HG02623 (cell line): ENCODE results near the gene ORC4.
A peak's percentile ranks its signal among the peaks of the same experiment; 100 is the strongest.

Experiments
- ATAC-seq: cut with Tn5 transposase; IDR thresholded peaks from one replicate; pipeline ENCODE4 v1.9.1; 2021; ENCODE audit warnings: moderate library complexity; ENCODE audit not compliant: unreplicated experiment

ORC4 gene

DNA sequence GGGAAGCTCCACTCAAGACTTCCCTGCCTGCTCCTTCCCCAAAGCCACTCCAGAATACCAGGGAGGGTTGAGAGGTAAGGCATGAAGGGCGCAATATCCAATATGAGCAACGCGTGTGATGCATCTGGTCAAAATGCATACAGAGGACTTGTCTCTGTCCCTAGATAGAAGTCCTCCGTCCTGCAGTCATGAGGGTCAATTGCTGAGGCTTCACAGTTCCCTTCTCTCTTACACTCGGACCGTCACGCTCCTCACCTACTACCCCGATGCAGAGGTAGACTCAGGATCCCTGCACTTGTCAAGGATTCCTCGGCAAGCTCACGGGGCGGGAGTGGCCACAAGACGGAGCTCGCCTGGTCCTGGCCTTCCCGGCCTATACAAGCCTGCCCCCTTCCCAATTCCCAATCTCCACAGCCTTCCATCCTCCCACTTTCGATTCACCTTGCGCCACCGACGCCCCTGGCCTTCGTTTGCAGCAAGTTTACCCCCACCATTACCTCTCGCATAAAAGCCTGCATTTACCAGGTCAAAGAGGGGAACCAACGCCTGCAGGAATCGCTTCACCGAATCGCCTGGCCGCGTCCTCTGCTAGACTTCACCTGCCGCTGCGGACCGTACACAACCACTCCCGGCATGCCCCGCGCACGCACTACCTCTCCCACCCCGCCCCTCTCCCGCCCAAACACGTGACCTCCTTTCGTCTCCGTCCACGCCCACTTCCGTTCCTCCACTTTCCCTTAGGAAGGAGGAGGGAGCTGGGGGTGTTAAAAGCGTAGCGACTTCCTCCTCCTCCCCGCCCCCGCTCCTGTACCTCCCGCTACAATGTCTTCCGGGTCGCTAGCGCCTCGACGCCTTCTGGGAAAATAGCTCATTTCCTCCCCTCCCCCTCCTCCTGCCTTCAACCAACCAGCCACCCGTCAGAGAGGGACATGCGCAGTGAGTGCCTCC, at the start of gene ORC4:
Gene ORC4 (minus strand): TSS at position 627 of the 948 bp plus-strand sequence. CDS start 44,779 bp downstream, outside the sequence.
- peak; percentile 73 for ATAC-seq

DNA sequence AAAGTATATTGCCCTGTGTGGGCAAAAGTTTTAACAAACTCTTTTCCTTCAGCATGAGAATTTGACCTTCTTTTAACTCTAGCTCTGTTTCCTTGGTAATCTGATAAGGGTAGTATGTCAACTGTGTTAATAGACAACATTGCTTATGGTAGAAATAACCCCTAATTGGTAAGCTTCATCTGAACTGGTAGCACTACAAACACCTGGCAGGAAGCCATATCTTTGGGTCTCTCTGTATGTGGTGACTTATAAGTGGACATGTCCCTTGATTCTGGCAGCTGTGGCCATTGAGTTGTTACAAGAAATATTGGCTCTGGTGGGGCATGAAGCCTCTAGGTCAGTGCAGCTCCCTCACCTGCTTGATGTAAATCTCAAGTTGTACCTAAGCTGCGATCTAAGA, 47.3 kb upstream of the ORC4 start:
- ATAC-seq, result no peak

DNA sequence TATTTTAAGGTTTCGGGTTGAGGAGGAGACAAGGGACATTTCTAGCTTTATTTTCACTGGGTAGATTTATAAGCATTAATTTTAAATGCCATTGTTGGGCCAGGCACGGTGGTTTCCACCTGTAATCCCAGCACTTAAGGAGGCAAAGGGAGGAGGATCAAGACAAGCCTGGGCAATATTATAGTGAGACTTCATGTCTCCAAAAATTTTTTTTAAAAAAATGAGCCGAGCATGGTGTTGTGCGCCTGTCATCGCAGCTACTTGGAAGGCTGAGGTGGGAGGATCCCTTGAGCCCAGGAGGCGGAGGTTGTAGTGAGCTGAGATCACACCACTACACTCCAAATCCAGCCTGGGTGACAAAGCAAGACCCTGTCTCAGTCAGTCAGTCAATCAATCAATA, 45.4 kb upstream of the ORC4 start:
- ATAC-seq, result no peak

DNA sequence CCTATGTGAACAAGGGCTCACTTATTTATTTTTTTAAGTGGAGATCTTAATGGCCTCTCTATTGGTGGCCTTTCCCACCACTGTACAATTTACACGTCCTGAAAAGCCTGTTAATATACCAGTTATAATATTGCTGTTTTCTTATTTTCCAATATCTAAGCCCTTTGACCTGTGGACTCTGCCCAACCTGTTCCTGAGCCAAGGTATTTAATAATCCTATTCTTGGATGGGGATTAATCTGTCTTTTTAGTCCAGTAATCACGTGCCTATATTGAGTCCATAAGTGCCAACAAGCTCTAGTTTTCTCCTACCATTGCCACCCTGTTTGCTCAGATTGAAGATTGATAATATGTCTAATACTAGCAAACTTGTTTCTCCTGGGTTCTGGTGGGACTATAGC, 43.1 kb upstream of the ORC4 start:
- ATAC-seq, result no peak

DNA sequence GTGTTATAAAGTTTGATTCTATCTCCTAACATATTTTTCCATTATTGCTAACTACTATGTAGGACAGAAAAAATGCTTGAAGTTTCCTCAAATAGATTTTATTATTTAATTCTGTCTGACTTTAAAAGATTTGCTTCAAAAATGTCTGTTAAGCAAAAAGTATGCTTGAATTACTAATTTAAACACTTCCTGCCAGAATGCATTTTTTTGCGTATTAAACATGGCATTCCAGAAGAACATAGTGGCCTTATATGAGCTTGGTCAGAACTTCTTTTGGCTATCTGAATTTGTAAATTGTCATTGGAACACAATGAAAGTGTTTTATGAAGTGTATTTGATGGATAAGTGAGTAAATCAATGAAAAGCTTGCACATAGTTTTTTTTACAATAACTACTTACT, 38.1 kb upstream of the ORC4 start:
- ATAC-seq, result no peak

DNA sequence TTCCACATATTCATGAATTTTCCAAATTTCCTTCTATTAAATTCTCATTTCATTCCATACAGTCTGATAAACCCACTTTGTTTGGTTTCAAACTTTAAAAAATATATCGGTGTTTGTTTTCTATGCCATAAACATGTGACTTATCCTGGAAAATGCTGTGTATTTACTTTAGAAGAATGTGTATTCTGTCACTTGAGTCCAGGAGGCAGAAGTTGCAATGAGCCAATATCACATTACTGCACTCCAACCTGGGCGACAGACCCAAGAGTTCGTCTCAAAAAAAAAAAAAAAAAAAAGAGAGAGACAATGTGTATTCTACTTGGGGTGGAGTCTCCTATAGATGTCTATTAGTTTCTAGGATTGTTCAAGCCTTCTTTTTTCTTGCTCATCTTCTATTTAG, 32.1 kb upstream of the ORC4 start:
- no peak for ATAC-seq

DNA sequence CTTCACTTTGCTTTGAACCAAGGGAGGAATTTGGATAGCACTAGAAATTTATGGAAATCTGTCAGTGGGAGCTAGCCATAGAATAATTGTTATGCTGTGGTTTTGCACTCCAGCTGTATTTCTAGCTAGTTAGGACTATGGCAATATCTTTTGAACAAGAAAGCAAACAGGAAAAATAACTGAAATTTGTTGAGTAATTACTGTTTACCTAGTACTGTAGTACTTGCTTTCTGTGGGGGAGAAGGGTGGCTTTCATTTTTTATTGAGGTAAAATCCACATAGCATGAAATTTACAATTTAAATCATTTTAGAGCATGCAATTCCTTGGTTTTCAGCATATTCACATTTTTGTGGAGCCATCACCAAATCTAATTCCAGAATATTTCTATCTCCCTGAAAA, 28.7 kb upstream of the ORC4 start:
- ATAC-seq, result peak; percentile 15

DNA sequence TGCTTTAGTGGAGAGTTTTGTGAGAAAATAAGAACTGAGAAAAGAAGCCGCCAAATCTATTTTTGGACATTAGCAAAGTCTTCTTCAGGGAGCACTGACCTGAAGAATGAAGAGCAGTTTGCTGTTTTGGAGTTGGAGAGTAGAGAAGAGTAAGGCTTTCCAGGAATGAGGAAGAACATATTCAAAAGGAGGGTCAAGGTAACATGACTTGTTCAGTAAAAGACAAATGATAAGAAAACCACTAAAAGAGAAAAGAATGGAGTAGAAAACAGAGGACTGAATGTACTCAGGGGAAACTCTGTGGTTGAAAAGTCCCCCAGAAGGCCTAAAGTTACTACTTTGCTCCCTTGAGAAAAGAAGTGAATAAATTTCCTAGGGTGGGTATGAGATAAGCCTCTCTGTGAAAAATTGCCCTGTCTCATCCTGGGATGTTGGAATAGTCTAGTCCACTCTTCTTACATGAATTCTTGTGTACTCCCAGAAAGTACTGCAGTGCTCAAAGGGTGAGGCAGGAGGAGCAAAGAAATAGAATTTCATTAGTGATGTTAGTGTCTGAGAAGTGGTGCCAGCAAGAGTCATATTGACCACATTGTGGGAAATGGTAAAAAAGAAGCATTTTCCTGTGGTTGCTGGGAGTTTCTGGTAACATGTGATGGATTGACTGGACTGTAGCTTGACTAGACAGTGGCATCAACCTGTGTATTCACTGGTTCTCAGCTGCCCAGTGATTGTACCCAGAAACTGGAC, 28.1 kb upstream of the ORC4 start:
- peak; percentile 64 for ATAC-seq

DNA sequence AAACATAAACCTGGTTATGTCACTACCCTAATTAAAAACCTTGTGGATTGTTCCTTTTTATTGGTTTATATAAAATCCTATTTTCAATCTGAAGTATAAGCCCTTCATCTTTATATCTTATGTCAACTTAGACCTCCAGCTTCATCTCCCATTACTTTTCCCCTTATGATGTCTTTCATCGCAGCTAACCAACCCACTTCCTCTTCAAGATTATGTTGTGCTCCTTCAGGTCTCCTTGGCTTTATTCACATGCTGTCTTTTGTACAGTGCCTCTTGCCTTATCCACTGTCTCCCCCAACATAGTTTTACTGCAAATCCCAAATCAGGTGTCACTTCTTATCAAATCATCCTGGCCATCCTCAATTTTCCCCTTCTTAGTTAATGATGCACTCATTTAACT, 26.3 kb upstream of the ORC4 start:
- no peak for ATAC-seq

DNA sequence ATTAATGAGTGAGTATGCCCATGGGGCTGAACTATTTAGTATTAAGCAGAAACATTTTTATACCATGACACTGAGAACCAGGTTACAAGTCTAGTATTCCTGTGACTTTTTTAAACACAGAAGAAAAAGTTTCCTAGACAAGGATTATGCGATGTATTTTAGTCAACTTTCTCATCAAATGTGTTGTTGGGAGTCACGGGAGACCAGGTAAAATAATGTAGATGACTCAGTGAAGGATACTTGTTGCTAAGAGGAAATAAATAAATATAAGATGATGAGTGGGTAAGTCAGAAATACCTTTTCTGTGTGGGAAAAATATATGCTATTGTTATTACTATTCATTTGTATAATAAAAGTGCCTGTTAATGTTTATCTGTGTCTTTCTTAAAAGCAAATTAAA, 23.8 kb upstream of the ORC4 start:
- ATAC-seq, result no peak

DNA sequence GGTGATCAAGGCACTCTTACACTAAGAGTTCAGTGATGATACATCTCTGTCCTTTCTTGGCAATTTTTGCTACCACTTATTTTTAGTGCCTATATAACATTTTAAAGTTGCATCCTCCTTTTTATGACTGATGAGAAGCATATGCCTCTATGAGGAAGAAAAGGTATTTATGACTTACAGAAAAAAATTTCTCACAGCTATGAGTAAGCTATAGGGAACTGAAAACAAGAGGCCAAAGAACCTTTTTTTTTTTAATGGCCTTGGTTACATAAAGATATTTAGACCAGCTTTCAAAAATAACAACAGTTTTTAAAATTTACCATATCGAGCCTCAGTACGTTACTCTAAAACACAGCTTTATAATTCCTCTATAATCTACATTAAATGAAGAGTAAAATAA, 21.7 kb upstream of the ORC4 start:
- peak; percentile 77 for ATAC-seq

DNA sequence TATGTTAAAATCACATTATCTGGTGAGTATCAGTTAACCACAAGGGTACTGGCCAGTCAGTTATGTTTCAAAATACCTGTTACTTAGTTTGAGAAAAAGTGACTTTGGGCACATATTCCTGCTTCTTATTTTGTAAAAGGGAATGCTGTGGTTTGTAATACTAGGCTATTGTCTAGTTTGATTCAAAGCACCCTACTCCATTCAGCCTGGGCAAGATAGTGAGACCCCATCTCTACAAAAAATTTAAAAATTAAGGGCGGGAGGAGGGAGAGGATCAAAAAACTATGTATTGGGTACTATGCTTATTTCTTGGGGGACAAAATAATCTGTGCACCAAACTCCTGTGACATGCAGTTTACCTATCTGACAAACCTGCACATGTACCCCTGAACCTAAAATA, 19.2 kb upstream of the ORC4 start:
- no peak for ATAC-seq

DNA sequence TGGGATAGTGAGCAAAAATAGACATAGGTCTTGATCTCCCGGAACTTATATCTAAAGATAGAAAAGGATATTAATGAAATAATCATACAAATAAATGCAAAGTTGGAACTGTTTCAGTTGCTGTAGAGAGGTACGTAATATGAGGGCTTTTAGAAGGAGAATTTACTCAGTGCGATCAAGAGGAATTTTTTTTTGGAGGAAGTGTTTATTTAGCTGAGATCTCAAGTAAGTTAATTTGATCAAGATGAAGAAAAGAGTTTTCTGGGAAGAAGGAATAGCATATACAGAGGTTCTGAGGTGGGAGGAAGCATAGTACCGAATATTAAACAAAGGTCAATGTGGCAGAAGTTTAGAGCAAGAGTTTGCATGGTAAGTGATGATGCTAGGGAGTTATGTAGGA, 11.7 kb upstream of the ORC4 start:
- ATAC-seq, result no peak

DNA sequence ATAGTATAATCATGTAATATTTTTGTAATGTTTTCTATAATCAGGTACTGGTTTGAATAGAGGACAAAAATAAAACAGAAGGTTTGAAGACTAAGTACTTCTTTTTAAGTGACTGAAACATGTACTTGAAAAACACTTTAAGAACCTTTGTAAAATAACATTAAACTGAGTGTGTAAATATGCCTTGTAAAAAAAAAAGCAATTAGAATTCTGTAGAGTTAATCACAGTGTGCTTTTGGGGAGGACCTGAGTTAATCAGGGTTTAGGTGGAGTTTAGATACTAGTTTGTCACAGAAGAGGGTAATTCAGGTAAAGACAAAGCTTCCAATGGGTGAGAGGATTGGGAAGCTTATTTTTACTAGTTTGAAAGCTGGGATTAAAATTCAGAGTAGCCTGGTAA, 10.6 kb upstream of the ORC4 start:
- no peak for ATAC-seq

DNA sequence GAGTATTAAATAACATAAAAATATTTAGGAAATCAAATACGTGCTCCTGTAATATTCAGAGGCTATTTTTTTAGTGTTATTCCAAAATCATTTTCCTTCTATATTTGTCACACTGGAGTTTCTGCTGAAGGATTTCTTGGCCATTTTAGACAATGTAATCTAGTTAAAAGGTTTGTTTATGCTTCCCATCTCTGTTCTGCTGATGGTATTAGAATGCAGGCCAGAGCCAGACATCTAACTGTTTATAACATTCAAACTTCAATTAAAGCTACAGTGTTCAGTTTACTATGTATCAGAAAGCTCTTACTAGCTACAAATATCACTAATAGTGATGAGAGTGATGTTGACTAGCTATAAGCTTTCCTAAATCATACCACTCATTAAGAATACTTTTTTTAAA, 8.2 kb upstream of the ORC4 start:
- no peak for ATAC-seq

DNA sequence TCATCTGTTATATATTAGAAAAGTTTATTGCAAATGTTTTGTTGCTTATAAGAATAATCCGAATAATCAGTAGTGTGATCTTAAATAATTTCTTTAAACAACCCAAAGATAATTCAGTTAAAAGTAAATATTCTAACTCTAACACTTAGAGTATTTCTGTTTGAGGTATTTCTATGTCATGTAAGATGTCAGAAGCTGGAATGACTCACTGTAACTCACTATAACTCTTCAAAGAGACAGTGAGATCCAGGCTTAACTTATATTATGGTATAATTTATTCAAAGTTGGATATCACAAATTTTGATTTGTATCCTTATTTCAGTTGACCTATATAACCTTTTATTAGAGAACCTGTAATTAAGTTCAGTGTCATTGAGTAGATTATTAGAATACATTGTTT, 7.3 kb upstream of the ORC4 start:
- ATAC-seq, result no peak

DNA sequence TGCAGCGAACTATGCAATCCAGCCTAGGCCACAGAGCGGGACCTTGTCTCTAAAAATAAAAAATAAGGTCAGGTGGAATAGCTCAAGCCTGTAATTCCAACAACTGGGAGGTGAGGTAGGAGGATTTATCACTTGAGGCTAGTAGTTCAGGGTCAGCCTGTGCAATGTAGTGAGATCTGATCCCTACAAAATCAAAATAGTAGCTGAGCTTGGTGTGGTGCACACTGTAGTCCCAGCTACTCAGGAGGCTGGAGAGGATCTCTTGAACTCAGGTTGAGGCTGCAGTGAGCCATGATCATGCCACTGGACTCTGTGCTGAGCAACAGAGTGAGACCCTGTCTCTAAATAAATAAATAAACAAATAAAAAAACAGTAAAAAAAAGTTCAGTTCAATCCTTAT, 6.0 kb upstream of the ORC4 start:
- no peak for ATAC-seq

DNA sequence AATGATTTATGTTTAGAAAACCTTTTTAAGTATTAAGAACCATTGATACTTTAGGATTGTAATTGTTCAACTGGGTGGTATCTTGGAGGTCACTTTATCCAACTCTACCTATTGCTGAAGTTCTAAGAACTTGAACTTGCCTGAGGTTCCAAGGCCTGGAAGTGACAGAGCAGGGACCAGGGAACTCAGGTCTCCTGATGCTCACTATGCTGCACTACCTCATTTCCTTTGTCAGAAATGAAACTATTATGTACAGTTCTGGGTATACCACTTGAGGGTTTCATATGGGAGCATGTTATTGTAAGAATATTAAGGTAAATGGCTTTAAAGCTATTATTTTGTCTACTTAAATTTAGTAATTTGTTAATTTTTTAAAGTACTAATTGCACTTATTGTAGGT, 3.3 kb upstream of the ORC4 start:
- peak; percentile 35 for ATAC-seq

DNA sequence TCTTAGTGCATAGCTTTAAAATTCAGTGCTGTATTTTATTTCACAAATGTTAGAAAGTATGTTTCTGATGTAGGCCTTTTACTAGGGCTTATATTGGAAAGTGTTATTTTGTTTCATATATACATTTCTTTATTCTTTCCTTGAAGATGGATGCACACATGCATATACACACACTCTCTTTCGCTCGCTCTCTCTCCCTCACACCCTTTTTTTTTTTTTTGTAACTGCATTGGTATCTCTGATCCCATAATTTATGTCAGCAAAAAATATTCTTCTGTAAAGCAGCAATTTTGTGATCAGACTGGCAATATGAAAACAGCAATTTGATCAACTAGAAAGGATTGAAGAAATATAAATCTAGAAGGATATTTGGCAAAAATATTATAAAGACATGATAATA, 2.3 kb upstream of the ORC4 start:
- no peak for ATAC-seq

DNA sequence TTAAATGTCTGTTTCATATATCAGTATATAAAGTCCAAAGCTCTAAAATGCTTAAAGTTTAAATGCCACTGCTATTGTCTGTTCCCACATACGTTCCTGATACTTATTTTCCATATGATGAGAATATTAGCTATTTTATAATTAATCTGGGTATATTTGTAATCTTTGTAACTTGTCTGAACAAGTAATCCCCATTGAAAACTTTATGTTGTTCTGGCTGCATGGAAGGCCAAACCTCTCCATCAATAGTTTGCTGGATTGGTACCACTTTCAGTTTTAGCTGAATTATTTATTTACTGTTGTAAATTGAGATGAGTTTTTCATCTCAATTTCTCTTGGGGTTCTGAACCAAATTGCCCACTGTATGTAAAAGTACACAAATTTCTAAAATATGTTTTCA, 1.8 kb upstream of the ORC4 start:
- no peak for ATAC-seq

DNA sequence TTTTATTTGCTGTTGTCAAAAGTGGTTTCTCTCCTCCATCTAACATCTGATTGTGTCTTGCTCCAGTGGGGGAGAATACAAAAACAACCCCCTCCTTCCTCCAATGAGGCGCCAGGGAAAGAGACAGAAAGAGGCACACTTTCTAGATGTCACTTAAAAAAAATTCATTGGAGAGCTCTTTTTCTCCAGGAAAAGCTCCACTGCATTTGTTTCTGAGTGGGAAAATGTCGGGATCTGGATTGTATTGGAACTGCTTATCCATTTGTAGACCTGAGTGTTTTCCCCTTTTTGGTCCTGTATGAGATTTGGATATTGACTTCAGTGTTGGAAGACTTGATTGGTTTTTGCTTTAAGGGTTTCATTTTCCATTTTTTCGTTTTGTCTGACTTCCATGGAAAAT, 1.3 kb upstream of the ORC4 start:
- ATAC-seq, result no peak
